Pancreas (tissue), 10 donors: ENCODE data around the gene COG3. TPM values are rescaled to one million over a fixed set of nuclear protein-coding genes. Genes with fewer than 3 reads are reported as not detected.

Experiments used
- ATAC-seq, 4 donors: fragments of 200-7000 bp; cut with Tn5 transposase; one replicate each; pipeline versions ENCODE4 v1.8.0 to v1.9.1; 2020; ENCODE audit warnings: mild to moderate bottlenecking in 4 of 4, moderate library complexity in 4 of 4
- DNase-seq, 6 donors: peaks; one replicate each; pipeline ENCODE4 v3.0.0-alpha.2; 2020
- FAIRE-seq: peaks from 2 replicates; lab custom pipeline; 2012; peaks lifted over from hg19 to GRCh38; lab: Jason Lieb, UNC
- H3K27ac ChIP-seq, 4 donors: fragments of 200-600 bp; sonication (generic); 1 replicate in 3 of 4; 2 replicates in 1 of 4; pipeline versions ENCODE4 v1.5.0 to v1.8.0; 2020
- H3K27me3 ChIP-seq, 4 donors: fragments of 200-600 bp; one replicate each; pipeline ENCODE4 v1.8.0; 2021
- H3K36me3 ChIP-seq, 3 donors: fragments of 200-600 bp; sonication (generic) in 1 of 3; one replicate each; pipeline versions ENCODE4 v1.5.0 to v1.8.0; 2020 to 2021
- H3K4me1 ChIP-seq, 3 donors: fragments of 200-600 bp; one replicate each; pipeline ENCODE4 v1.8.0; 2021
- H3K4me3 ChIP-seq, 4 donors: fragments of 200-600 bp; sonication (generic) in 2 of 4; one replicate each; pipeline versions ENCODE4 v1.5.0 to v1.8.0; 2020 to 2021
- H3K9me3 ChIP-seq, 4 donors: fragments of 200-600 bp; one replicate each; pipeline ENCODE4 v1.8.0; 2021
- CTCF ChIP-seq, 4 donors: fragments of 200-600 bp; sonication (generic) in 3 of 4; IDR thresholded peaks; one replicate each; pipeline versions ENCODE4 v1.5.0 to v1.8.0; 2021; ENCODE audit warnings: antibody characterized with exemption in 4 of 4
- WGBS, 2 donors: extraction: QIAGEN DNeasy Blood & Tissue Kit; methylation state at CpG; one replicate each; pipeline ENCODE4 v1.1.7; 2013; 5-methylcytosine and 5-hydroxymethylcytosine counted together
- intact Hi-C, 3 donors: fragments of 100-400 bp; cut with DNase I; formaldehyde crosslinking; loops; one replicate each; pipeline versions ENCODE4 v1.11.1 to v1.14.2; 2022
- polyA plus RNA-seq, 2 donors: library from polyadenylated mRNA; stranded (reverse); fragments of 200-250 nt; gene quantifications; one replicate each; pipeline ENCODE4 v1.2.3, GENCODE V29; 2013
- total RNA-seq, 6 donors: library from RNA; stranded (reverse); fragmentation: NEBNext Ultra II Directional in 4 of 6; extraction: Animal tissue kit (Norgen Biotek cat#: 25700) in 4 of 6; gene quantifications; one replicate each; pipeline versions ENCODE4 v1.2.1 to v1.2.4, GENCODE V29; 2021 to 2023
- donor health status: healthy with polysubstance abuse.
- donor health status: DM: no; HTN: no; CAD: no; lungs with moderate emphysema.
- donor health status: DM: no; HTN: no; CAD: no.
- donor health status: control.
- donor health status: control.
- donor health status: Bipolar disorder and iron deficiency.
- donor health status: DM: yes; HTN: yes; CAD: no.
- donor health status: DM: no; HTN: no; CAD: no.
- donor health status: DM: no; HTN: no; CAD: no.
- donor health status: DM: yes; HTN: yes; CAD: no.

Gene COG3
- total and polyA plus RNA-seq, 8 donors: 15.0 to 19.9 (median 18.7) TPM

- intact Hi-C loops: loop anchor here in 1 of 3 donors (10.0 kb wide), 1 partner anchor 97 kb away; no protein-coding TSS in a partner anchor
- no peak for FAIRE-seq
Observed at GRCh38 chr13:45472171-45472705, 7.5 kb downstream of the COG3 start.

DNA sequence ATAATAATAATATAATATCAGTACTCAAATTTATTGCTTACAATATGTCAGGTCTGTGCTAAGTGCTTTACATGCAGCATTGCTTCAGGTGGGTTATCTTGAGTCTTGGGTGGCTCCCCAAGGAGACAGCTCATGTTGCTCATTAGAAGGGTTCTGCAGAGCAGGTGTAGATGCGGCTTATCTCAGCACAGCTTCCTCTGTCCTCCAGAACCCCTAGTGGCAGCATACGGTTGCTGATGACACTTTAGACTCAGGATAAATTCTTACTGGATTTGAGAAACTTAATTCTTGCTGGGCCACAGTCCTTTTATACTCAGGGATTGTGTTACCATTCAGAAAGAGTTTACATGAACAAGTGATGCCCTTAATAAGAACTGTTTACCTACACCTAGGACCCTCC lies 8.9 kb downstream of the COG3 start:
- DNase-seq: no peak
- WGBS, 2 donors: 65 to 66% methylated on average over 2 of the region's 2 CpGs
- no peak for FAIRE-seq
- Histone ChIP-seq H3K4me3 (no peak overlapping the region), H3K27me3 (no peaks in the 10 kb centered on the region), H3K27ac (no peak overlapping the region), H3K9me3 (no peaks in the 10 kb centered on the region), H3K36me3 (peaks cover 0 to 24% (median 4%) of the 10 kb centered on the region in 3 donors), H3K4me1 (peaks cover 4 to 24% (median 21%) of the 10 kb centered on the region in 3 donors)
- no peak for TF ChIP-seq CTCF (IDR thresholded peaks at IDR 0.05)
- intact Hi-C loops: loop anchor here in 1 of 3 donors (10.0 kb wide), 1 partner anchor 99 kb away; no protein-coding TSS in a partner anchor
- ATAC-seq: peak in 2 of 4 donors; percentile 25 to 44

More at GRCh38 chr13:45472171-45472705, 7.5 kb downstream of the COG3 start:
- H3K27ac ChIP-seq: no peak overlapping the region
- no peaks in the 10 kb centered on the region for H3K9me3 ChIP-seq
- peaks cover 18 to 35% (median 29%) of the 10 kb centered on the region in 3 donors for H3K4me1 ChIP-seq
- H3K4me3 ChIP-seq: no peak overlapping the region
- DNase-seq: no peak
- ATAC-seq: no peak
- peaks cover 0 to 12% (median 3%) of the 10 kb centered on the region in 3 donors for H3K36me3 ChIP-seq
- TF ChIP-seq CTCF (IDR thresholded peaks at IDR 0.05): no peak
- no peaks in the 10 kb centered on the region for H3K27me3 ChIP-seq

- no peak overlapping the region for H3K4me3 ChIP-seq
- H3K9me3 ChIP-seq: no peaks in the 10 kb centered on the region
- no peaks in the 10 kb centered on the region for H3K27me3 ChIP-seq
- 90 to 95% methylated on average over 3 of the region's 3 CpGs for WGBS, 2 donors
- peaks cover 0 to 24% (median 4%) of the 10 kb centered on the region in 3 donors for H3K36me3 ChIP-seq
- H3K27ac ChIP-seq: no peak overlapping the region
- ATAC-seq (no peak), DNase-seq (no peak), FAIRE-seq (no peak)
- intact Hi-C loops: loop anchor here in 1 of 3 donors (10.0 kb wide), 1 partner anchor 100 kb away; no protein-coding TSS in a partner anchor
- peaks cover 0 to 12% (median 9%) of the 10 kb centered on the region in 3 donors for H3K4me1 ChIP-seq
- TF ChIP-seq CTCF (IDR thresholded peaks at IDR 0.05): no peak
Observed at GRCh38 chr13:45474584-45475454, 10.1 kb downstream of the COG3 start.

- FAIRE-seq: no peak
- no peak overlapping the region for H3K4me3 ChIP-seq
- ATAC-seq: no peak
- H3K9me3 ChIP-seq: no peaks in the 10 kb centered on the region
- H3K27me3 ChIP-seq: no peaks in the 10 kb centered on the region
- H3K27ac ChIP-seq: no peak overlapping the region
- peaks cover 0 to 33% (median 4%) of the 10 kb centered on the region in 3 donors for H3K36me3 ChIP-seq
- intact Hi-C loops: loop anchor here in 1 of 3 donors (10.0 kb wide), 1 partner anchor 105 kb away; no protein-coding TSS in a partner anchor
- H3K4me1 ChIP-seq: peaks cover 0 to 3% (median 0%) of the 10 kb centered on the region in 3 donors
- TF ChIP-seq CTCF (IDR thresholded peaks at IDR 0.05): no peak
- WGBS, 2 donors: 74 to 88% methylated on average over 2 of the region's 2 CpGs
- no peak for DNase-seq
Observed at GRCh38 chr13:45479661-45480060, 14.9 kb downstream of the COG3 start.
